GM15510 (cell line): ENCODE data around the gene CLC.

ENCODE experiments used
- POLR2A ChIP-seq: IDR thresholded peaks from 3 replicates; pipeline ENCODE4 v1.6.1; 2011; ENCODE audit warnings: borderline replicate concordance; ENCODE audit not compliant: insufficient read length; ENCODE audit errors: extremely low read depth

CLC gene

DNA sequence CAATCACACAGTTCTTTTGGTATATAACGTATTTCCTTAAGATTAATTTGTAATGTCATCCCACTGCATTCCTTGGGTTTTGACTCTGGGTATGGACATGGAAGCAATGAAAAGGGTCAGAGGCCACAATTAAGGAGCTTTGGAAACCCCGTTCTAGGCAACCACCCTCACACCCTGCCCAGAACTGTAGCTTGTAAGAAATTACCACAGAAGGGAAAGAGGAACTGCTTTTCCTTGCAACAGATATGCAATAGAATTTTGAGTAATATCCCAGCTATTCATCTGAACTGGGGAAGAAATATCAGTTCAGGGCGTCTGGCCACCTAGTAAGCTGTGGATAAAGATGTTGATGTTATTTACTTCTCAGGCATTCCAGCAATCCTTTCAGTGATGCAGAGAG is 985 bp upstream of the CLC start:
- TF ChIP-seq POLR2A = no peak

DNA sequence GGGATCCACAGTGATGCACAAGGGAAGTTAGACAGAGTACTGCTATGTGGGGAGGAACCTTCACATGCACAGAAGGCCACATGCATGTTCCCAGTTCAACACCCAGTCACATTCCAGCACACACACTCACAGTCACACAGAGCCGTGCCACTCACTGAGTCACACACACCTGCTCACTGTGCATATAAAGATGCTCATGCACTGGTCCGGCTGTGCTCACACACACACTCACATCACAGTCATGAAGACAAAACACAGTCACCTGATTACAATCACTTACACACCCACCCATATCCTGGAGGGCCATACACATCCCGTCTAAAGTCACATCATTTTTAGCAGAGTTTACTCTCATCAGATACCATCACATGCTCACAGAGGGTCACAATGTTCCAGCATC is 478 bp downstream of the CLC start:
- no peak for TF ChIP-seq POLR2A

DNA sequence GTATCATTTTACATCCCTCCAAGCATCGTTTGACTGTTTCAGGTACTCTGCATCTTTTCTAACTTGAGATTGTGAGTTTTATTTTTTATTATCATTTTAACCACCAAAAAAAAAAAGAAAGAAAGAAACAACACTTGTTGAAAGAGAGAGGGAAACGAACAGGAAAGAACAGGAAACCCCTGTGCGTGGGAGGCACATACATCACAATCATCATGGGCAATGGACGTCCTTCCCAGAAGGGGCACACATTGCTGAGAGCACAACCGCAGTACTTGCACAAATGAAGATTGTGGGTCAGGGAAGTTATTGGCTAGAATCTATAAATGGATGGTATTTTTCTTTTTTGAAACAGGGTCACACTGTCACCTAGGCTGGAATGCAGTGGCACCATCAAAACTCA is 1.7 kb downstream of the CLC start:
- no peak for TF ChIP-seq POLR2A

DNA sequence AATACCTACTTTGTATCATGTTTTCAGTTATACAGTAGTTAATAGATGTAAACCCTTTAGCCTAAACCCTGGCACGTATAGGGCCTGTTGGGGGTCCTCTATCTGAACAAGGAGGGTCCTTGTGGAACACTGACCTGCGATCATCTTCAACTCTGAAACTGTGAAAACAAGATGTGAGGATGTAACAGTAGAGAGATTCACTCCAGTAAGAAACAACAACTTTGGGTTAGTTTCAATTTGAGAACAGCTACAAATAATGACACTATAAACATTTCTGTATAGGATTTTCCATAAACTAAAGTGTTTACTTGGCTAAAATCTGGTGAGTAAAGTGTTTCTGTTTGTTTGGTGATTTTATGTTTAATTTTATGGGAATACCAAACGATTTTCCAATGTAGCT is 2.1 kb downstream of the CLC start:
- TF ChIP-seq POLR2A = no peak

DNA sequence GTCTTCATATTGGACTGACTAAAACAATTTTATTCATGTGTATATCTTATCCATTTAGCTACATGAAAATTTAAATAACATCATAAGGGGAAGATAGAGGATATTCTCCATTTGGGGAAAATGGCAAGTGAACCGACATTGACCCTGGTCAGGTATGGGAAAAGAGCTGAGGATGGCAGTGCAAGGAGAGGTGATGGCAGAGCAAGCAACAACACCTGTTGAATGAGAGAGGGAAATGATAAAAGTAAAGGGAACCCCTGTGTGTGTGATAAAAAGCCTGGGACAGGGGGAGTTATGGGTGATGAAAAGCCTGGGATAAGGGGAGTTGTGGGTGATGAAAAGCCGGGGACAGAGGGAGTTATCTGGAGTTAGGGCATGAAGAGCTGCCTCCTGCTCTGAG is 4.0 kb downstream of the CLC start:
- no peak for TF ChIP-seq POLR2A

DNA sequence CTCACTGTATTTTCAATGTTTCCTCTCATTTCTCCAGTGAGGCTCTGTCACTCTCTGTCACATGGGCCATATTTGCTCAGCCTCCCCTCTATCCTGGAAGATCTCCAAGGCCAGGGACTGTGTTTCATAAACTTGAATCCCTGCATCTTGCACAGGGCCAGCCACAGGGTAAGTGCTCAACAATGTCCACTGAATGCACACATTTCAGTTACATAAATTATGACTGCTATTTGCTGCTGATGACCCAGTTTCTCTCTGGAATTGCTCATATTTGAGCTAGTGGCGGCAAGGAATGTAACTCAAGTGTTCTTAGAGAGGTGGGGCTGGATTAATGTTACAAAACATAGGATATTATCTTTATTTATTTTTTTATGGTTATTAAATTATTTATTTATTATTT is 6.1 kb downstream of the CLC start:
- no peak for TF ChIP-seq POLR2A

DNA sequence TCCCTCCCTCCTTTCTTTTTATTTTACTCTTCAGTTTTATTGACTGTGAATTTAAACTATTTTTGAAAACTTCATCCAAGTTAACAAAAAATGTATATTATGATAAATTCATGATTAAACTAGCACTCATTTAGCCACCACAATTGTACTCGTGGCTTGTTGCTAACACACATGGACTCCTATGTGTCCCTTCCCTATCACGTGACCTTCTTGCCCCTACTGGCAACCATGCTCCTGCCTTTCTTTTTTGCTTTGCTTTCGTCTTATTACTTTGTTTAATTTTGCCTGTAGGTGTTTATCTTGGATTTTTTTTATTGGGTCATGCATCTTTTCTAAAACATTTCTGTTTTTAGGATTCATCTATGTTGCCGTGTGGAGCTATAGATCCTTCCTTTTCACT is 8.2 kb downstream of the CLC start:
- no peak for TF ChIP-seq POLR2A

DNA sequence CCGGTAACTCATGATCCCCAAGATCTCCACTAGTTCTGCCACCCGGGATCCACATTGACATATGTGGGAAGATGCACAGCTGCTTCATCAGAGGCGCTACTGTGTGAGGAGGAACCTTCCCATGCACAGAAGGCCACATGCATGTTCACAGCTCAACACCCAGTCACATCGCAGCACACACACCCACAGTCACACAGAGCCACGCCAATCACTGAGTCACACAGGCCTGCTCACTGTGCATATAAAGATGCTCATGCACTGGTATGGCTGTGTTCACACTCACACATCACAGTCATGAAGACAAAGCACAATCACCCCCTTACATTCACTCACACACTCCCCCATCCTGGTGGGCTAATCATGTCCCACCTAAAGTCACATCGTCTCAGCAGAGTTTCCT is 9.8 kb downstream of the CLC start:
- TF ChIP-seq POLR2A = no peak

DNA sequence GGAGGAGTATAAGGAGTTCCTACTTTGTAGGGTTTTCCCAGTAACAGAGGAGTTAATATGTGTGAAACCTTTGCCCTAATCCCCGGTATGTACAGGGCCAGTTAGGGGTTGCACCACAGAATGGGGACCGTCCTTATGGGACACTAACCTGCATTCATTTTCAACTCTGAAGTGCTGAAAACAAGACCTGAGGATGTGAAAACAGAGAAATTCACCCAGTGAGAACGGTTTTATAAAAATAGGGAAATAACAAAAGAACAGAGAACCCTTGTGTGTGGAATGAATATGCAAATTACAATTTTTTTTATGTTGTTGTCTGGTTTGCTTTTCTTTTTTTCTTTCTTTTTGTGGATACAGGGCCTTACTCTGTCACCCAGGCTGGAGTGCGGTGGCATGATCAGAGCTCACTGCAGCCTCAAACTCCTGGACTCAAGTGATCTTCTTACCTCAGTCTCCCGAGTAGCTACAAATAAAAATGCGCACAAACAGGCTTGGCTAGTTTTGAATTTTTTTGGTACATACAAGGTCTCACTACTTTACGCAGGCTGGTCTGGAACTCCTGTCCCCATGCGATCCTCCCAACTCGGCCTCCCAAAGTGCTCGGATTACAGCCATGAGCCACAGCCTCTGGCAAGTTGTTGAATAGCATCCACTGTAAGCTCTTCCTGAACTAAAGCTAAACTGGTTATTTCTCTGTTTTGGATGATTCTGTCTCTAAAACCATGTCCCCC is 10.6 kb downstream of the CLC start:
- no peak for TF ChIP-seq POLR2A

DNA sequence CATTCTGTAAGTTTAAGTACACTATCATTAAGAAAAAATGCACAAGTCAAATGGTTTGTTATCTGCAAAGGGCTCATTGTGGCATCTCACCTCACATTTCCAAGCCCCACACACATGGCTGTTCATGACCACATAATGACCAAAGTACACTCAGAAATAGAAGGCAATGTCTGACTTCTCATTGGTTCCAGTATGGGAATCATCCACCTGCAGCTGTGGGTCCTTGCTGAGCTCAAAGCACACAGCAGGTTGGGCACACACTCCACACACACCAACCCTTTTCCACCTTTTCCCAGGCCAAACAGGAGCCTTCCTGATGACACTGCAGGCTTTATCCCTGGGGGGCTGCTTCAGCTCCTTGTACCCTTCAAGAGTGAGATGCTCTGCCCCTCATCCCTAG is 11.8 kb downstream of the CLC start:
- TF ChIP-seq POLR2A = no peak

DNA sequence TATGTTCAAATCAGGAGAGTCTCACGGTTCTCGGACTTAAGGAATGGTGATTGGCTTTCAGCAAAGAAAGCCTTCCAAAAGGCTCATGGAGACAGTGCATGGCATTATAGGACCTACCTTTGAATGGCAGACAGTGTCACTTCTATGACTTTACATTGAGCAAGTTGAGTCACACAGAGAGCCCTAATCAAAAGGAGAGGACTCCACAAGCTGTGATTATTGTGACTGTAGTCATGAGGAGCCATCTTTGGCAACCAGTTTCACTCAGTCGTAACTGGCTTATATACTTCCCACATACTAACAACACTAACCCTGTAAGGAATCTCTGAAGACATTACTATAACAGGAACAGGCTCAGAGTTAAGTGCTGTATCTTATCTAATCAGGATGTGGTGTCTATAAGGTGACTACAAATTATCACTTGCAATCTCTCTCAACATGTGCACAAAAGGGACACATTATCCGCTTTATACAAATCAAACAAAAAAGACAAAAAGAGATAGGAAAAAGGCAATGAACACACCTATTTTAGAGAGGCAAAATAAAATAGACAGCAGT is 27.4 kb downstream of the CLC start:
- no peak for TF ChIP-seq POLR2A

DNA sequence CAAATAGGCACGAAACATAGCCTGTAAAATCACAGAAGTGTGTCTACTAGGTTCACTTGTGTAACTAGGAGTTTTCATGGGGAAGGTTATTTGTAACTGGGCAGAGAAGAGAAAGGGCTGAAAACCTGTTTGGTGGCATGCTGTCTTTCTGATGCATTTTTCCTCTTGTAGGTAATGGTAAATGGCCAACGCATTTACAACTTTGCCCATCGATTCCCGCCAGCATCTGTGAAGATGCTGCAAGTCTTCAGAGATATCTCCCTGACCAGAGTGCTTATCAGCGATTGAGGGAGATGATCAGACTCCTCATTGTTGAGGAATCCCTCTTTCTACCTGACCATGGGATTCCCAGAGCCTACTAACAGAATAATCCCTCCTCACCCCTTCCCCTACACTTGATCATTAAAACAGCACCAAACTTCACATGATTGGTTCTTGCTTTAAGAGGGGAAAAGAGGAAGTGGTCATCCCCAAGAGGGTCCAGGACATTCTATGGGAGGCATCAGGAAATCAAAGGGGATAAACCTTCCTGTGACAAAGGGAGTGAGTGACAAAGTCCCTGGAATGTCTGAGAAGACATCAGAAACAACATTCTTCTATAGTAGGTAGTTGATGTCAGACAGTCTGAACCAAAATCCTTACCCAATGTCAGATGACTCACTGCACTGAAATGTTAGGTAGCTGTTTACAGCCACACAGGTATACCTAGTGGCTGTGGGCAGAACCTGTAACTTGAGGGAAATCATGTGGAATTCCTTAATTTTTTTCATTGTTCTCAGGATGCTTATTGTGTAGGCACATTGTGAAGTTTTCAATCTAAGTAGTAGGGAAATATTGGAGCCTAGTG is 28.6 kb downstream of the CLC start:
- TF ChIP-seq POLR2A = no peak

DNA sequence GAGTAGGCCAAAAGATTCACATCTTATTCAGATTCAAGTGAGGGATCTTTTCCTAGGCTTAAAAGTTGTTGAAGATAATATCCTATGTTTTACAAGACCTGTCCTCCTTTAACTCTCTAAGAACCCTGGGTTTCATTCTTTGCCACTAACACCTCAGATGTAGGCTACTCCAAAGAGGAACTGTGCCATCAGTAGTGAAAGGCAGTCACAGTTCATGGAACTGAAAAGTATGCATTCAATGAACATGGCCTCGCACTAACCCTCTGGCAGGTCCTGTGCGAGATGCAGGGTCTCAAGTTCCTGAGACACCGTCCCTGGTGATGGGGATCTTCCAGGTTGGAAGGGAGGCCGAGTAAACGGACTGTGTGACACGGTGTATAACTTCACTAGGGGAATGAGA is 29.2 kb downstream of the CLC start:
- no peak for TF ChIP-seq POLR2A

DNA sequence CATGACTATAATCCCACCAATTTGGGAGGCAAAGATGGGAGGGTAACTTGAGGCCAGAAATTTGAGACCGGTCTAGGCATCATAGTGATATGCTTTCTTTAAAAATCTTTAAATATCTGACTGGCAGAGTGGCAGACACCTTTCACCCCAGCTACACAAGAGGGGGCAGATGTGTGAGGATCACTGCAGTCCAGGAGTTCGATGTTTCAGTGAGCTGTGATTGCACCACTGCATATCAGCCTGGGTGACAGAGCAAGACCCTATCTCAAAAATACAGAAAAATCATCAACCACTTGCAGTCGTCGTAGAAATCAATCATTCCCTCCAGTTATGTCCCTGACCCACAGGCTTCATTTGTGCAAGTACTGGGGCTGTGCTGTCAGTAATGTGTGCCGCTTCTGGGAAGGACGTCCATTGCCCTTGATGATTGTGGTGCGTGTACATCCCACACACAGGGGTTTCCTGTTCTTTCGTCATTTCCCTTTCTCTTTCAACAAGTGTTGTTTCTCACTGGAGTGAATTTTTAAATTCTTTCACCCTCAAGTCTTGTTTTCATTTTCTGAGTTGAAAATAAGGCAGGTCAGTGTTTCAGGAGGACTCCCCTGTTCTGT is 32.1 kb downstream of the CLC start:
- no peak for TF ChIP-seq POLR2A
